Pons (tissue), 1 donor: ENCODE results near the gene ACSS3.
"Not testable (repeated sequence)": the region's sequence is repeated elsewhere in the genome, so short reads cannot be mapped to it uniquely, and the experiment has no call there.

Experiments
- DNase-seq: peaks from one replicate; pipeline ENCODE4 v3.0.0-alpha.2; 2016; ENCODE audit warnings: low spot score

The ACSS3 gene

DNA sequence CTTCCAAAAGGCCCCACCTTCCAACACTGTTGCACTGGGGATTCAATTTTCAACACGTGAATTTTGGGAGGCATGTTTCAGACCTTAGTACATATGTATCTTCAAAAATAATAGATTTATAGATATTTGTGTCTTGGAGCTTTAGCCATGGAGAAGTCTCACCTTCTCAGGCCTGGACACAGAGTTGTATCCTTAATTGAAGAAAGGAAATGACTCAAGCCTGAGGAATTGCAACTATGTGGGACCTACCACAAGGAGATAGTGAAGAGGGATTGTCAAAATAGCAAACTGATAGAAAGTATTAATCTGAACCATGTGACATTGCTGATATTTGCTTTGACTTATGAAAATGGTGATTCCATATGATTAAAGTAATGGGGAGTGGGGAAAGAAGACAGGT, 89.8 kb downstream of the ACSS3 start:
- DNase-seq = no peak

DNA sequence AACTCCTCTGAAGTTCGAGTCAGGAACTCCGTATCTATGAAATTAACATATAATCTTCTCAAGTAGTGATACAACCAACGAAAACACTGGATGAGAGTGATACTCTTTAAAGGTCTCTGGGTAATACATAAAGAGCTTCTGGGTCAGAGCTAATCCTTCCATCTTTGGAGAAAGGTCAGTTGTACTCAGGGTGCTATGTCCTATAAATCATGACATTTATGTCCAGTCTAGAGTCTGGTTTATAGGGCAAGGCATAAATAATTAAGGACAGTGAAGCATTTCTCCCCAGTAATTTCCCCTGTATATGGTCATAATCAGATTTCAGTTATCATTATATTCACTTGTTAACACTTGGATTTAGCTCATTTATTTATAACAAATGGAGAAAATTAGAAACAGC, 90.6 kb downstream of the ACSS3 start:
- DNase-seq = no peak

DNA sequence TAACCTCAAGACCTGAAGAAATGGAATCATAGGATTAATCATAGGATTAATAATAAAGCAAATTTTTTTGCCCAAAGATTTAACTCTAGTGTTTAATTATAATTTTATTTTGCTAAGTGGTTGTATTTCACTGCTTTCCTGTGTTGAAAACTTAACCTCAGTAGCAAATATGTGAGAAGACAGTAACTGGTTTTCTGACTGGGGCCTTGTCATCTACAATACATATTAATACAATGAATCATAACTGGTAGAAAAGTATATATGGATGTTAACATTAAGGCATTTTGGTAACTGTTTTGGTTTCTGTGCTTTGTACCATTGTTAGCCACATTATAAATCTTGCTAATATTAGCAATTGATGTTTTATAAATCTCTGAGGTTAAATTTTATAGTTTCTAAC, 92.2 kb downstream of the ACSS3 start:
- DNase-seq = no peak

DNA sequence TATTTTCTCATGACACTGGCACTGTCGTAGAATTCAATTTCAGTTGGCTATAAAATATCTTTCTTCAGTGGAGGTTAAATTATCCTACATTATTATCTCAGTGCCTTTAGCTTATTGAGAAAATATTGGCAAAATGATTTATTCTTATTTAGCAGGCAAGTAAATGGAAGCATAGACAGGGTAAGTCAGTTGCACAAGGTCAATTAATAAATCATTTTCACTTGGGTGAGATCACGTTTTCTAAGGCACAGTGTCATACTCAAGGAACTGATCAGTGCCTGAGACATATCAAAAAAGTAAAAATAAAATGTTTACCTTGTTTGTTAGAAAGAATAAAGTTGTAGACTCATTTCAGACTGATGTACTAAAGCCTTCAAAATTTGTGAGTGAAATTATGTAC, 95.0 kb downstream of the ACSS3 start:
- no peak for DNase-seq

DNA sequence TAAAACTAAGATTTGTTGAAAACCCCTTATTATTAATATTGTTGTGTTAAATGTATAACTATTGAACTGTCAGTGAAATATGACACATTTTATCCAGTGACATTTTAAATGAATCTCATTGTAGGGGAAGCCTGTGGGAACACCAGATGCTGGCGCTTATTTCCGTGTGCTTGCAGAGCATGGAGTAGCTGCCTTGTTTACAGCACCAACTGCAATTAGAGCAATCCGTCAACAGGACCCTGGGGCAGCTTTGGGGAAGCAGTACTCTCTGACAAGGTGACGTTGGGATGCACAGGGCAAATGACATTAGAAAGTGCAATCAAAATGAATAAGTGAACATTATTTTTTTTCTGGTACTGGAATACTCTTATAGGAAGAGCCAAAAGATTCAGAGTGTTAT, 96.8 kb downstream of the ACSS3 start:
- no peak for DNase-seq

DNA sequence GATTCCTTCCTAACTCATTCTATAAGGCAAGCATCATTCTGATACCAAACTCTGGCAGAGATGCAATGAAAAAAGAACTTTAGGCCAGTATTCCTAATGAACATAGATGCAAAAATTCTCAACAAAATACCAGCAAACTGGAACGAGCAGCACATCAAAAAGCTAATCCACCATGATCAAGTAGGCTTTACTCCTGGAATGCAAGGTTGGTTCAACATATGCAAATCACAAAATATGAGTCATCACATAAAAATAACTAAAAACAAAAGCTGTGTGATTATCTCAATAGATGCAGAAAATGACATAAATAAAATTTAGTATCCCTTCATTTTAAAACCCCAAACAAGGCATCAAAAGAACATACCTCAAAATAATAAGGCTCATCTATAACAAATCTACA, 98.9 kb downstream of the ACSS3 start:
- DNase-seq = no peak

DNA sequence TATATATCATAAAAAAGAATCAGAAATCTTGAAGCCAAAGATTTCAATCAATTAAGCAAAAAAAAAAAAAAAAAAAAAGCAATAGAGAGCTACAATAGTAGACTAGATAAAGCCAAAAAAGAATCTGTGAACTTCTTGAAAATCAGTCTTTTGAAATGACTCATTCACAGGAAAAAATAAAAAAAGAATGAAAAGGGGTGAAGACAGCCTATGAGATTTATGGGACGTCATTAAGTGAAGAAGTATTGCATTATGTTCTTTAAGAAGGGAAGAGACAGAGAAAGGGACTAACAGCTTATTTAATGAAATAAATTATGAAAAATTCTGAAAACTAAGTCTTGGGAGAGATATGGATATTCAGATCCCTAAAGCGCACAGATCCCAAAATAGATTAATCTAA, 103.8 kb downstream of the ACSS3 start:
- DNase-seq = no peak

DNA sequence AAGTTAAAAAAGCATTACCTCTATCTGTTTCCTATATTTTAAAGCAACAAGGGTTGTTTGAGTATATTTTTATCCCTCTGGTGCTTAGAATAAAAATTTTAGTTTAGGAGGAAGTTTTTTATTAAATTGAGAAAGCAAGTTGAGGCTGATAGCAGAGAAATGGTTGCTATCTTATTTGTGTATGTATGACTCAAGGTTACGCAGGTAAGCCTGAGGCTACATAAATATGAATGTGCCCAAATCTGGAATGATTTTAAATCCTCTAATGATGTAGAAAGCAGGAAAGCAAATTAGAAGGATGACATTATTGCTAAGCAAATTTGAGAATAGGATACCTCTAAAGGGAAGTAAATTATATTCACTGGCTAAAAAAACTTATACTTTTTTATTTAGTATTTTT, 109.8 kb downstream of the ACSS3 start:
- DNase-seq = no peak

DNA sequence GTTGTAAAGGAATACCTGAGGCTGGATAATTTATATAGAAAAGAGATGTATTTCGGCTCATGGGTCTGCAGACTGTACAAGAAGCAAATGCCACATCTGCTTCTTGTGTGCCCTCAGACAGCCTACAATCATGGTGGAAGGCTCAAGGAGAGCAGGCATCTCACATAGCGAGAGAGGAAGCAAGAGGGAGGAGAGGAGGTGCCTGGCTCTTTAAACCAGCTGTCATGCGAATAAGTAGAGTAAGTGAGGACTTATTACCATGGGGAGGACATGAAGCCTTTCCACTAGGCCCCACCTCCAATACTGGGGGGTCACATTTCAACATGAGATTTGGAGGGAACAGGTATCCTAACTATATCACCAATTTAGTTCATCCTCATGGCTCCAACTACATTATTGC, 118.7 kb downstream of the ACSS3 start:
- DNase-seq = no peak

DNA sequence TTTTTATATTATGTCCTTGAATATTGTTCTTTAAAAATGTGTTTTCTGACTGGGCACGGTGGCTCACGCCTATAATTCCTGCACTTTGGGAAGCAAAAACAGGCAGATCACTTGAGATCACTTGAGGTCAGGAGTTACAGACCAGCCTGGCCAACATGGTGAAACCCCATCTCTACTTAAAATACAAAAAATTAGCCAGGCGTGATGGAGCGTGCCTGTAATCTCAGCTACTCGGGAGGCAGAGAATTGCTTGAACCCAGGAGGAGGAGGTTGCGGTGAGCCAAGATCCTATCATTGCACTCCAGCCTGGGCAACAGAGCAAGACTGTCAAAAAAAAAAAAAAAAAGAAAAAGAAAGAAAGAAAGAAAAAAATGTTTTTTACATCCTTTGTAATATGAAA, 122.7 kb downstream of the ACSS3 start:
- DNase-seq = not testable (repeated sequence)

DNA sequence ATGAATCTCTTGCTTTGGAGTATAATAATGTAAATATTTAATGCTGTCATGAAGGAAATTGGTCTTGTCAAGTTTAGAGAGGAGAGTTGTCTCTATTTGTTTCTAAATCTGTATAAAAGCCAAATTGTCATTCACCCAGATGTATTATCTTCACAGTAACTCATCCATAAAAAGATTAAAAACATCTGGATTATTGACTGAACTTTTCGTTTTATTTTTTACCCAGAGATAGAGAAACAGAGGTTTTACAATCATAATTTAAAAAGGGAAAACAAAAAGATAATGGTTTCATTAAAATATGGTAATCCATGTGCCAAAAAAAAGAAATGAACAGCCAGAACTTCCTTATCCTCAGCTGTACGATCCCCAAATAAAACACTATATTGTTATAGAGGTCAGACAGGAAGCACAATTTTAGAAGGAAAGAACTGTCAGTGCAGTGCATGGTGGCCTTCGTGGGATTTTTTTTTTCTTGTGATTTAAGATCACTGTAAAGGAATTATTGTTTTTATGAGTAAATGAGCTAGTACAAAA, 125.9 kb downstream of the ACSS3 start:
- no peak for DNase-seq

DNA sequence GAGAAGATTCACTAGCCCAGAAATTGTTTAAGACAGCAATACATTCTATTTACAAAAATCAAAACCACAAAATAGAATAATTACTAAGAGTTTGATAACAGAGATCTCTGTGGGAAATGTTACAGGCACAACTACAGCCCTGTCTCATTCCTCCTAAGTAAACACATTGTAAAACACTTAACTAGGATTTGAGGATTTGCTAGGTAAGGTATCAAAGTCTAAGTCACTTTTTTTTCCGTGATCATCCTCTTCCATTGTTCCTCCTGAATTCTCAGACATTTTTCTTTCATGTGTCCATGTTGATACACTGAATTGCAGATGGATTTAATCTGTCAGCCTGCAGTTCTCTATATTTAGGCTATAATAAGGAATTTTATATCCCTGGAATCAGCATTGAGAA, 127.5 kb downstream of the ACSS3 start:
- no peak for DNase-seq

DNA sequence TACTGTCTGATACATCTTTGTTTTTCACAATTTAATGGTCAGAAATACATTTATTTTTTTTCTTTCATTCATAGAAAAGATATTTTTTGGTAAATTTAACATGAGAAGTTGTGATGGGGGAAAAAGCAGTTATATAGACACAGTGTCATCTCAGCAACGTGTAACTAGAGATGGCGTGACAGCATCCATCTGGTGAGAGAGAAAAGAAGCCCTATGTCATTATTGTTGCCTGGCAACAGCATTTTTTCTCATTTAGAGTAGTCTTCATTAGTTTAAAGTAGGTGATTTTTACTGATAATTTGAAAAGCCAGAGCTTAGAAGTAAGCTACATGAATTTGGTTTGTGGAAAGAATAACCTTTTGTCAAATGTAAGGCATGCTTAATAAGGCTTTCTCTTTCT, 128.6 kb downstream of the ACSS3 start:
- no peak for DNase-seq

DNA sequence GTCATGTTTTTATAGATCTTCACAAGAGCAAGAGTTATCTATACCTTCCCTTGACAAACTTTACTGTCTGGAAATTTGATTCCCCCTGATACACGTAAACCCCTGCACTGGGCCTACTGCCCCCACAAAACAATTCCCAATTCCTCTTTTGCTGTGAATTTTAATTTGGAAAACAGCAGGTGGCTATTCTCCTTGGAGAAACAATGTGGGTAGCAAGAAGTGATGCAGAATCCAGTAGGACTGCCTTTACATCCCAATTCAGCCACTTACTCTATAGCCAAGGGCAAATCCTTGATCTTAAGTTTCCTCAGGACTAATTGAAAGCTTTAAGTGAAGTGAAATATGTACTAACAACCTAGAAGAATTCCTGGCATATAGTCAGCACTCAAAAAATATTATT, 129.3 kb downstream of the ACSS3 start:
- DNase-seq = no peak

DNA sequence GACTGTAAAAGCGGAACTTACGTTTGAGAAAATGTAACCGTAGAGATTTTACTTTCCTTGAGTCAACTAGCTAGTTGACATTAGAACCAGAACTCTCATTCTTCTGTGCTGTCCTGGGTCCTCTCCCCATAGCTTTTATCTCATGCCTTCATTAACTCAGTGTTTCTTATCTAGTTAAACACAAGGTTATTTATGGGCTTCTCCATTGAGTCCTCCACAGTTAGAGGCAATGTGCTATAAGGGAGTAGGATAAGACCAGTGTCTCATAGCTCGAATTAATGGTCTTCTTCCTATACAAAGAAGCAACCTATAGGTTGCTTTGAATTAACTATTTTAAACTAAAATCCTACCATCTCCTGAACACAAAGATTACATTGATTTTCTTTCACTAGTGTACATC, 129.8 kb downstream of the ACSS3 start:
- no peak for DNase-seq

DNA sequence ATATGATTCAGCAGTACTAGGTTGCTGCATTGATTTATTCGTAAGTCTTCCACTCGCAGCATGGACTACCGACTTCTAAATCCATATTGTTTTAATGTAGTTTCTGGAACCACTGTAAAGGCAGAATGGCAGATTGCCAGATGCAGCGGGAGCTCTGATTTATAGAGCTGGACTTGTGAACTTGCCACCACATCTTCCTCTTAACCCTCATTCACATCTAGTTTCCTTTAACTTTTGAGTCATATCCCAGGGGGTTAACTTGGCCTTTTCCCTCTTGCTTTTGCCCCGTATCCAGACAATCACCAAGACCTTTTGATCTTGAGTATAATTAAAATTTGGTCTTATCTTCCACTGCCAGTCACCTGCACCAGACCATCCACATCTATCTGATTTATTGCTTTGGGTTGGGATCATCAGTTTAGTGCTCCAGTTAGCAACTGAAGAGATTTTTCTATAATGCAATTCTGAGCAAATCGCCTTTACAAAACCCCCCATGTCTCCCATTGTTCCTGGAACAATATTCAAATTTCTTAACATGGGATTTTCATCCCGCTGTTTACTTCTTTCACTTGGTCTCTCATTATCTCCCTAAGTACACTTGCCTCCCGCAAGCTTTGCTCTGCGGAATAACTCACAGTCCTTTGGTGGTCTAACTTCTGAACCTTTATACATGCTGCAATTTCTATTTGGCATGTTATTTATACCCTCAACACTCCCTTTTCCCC, 130.5 kb downstream of the ACSS3 start:
- DNase-seq = no peak

DNA sequence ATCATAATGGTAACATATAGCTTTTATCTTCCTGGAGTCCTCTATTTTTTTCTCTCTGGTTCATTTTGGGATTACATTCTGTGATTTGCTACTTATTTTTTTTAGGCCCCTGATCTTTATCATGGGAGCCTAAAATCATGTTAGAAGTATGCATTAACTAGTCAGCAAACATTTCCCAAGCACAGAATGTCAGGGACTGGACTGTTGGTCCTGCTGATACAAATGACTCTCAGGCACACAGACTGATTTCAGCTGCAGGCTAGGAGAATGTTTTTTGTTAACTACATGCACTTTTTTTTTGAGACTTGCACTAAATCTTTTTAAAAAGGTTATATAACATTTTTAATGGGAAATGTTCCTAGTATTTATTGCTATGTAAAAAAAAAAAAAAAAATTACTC, 131.1 kb downstream of the ACSS3 start:
- no peak for DNase-seq

DNA sequence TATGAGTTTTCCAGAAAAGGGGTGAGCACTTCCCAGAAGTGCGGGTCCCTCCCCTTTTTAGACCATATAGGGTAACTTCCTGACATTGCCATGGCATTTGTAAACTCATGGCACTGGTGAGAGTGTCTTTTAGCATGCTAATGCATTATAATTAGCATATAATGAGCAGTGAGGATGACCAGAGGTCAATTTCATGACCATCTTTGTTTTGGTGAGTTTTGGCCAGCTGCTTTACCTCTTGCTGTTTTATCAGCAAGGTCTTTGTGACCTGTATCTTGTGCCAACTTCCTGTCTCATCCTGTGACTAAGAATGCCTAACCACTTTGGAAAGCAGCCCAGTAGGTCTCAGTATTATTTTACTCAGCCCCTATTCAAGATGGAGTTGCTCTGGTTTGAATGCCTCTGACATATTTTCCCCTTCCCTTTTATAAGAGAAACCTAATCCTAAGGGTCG, 131.9 kb downstream of the ACSS3 start:
- not testable (repeated sequence) for DNase-seq

DNA sequence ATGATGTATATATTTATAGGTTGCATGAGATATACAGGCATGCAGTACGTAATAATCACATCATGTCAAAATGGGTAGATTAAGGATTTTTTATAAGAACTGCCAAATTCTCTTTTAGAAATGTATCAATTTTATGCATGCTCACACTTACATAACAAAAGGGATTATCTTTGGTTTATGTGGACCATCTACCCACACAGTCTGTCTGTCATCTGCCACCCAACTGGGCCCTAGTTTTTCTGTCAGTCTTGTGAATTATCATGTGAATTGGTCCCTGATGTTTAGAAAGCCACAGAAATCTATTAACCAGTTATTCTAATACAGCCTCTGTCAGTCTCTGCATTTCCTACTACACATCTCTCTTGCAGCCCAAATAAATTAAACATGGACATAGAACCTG, 133.4 kb downstream of the ACSS3 start:
- no peak for DNase-seq

DNA sequence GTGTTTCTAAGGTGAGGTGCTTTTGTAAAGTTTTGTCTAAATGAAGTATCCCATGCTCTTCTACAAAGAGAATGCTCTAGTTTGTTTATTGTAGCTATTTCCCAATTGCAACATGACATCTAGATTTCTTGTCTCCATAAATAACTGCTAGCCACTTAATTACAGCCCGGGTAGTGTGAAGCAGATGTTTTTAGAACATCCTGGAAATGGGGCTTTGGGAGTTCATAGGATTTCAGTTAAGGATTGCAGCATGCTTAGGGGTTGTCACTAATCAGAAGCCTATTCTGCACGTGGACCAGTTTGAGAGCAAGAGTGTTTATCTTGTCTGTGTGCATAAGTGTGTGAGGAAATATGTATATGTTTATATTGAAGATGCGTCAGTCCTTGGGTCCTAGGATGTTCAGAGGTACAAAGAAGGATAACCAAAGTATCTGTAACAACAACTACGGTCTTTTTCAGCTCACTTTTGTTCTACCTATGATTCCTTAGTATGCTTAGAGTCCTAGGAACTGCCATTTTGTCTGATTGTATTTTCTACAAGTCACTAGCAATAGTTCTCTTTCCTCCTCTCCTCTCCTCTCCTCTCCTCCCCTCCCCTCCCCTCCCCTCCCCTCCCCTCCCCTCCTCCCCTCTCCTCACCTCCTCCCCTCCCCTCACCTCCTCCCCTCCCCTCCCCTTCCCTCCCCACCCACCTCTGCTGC, 135.3 kb downstream of the ACSS3 start:
- no peak for DNase-seq

DNA sequence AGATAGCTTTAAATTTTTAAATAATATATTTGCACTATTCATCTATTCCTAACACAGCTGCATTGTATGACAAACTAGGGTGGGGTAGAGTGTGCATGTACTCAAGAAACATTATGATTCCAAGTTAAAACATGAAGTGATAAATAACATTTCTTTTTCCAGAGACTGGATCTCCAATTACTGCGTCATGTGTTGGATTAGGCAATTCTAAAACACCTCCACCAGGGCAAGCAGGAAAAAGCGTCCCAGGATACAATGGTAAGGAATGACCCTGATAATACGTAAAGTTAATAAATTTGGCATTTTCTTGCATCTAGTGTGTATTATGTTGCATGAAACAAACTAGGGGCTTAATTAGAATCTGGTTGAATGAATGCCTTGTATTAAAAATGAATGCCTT, 138.9 kb downstream of the ACSS3 start:
- no peak for DNase-seq

DNA sequence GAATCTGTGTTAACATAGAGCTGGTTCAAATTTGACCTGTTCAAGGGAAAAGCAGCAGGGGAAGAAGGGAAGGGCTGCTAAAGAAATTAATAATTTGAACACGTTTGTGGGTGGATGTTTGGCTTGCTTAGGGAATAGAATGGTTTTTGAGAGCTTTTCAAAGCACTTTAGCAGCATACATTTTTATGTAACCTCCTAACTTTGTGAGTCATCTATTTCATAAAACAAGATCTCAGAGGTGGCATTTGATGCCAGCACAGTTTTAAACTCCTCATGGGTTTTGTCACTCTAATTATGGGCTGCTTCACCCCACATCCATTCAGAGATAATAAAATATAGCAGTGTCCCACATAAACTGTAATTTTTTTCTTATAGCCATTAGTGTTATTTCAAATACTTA, 143.8 kb downstream of the ACSS3 start:
- DNase-seq = no peak

DNA sequence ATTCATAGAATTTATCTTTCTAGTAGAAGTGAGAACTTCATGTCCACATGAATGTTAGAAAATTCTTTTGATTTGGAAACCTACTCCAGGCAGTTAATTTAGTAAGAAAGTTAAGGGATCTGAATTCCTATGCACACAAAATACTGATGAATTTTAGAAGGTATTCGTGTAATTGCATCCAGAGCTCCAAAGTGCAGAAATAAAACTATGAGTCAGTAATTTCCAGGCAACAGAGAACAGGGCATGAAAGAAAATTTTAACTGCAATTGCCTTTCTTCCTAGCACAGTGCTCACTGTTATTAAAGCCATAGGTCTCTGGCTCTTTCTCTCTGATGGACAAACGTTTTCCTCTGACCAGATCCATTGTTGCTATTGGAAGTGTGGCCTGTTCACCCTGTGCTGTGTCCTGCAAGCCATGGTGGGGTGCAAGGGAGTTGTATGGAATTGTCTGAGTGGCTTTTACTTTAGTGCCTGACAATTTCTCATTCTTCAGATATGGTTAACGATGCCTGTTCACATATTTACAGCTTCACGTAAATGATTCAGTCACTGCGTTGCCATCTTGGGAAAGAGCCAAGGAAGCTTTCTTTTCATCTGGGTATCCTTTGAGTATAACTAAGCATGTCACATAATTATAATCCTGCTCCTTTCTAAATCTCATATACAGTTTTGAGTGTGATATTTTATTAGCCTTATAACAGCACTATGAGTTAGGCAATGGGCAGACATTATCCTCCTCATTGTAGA, 145.1 kb downstream of the ACSS3 start:
- DNase-seq = no peak
